HCT116 (cell line): Measurements from ENCODE around the gene PLK5. TPM values are rescaled to one million over a fixed set of nuclear protein-coding genes. Genes with fewer than 3 reads are reported as not detected.

ENCODE experiments used
- ATAC-seq: fragments of 200-7000 bp; cut with Tn5 transposase; 2 replicates; pipeline ENCODE4 v1.9.1; 2020; ENCODE audit warnings: mild to moderate bottlenecking, moderate library complexity
- BruUV-seq: library from RNA; stranded (reverse); fragments of 400-500 nt; replicated peaks from 2 replicates; lab custom pipeline; 2021; lab: Mats Ljungman, UMichigan
- CTCF ChIA-PET: fragments of 300-600 bp; sonication (Branson Sonifier 250); formaldehyde crosslinking; loops from one replicate; lab custom pipeline; 2021; ENCODE audit warnings: antibody characterized with exemption; lab: Charles Lee
- POLR2A ChIA-PET: fragments of 300-600, 350-600 bp; sonication (Branson Sonifier 250); formaldehyde crosslinking; loops from one replicate; lab custom pipeline; 2021; ENCODE audit warnings: antibody characterized with exemption; lab: Charles Lee
- RAD21 ChIA-PET, 2 experiments: fragments of 300-600 bp; sonication (Branson Sonifier 250); formaldehyde crosslinking; loops; one replicate each; lab custom pipeline; 2023; ENCODE audit warnings: low total read pairs in 2 of 2; ENCODE audit not compliant: uncharacterized antibody in 2 of 2, unreplicated experiment in 2 of 2, low non-redundant PET in 1 of 2; lab: Charles Lee
- DNase-seq: peaks from one replicate; pipeline ENCODE4 v3.0.0-alpha.2; 2010; ENCODE audit warnings: low read depth, low spot score
- H2AFZ ChIP-seq: fragments of 200-600 bp; shearing (Covaris generic), sonication (generic); 2 replicates; pipeline ENCODE4 v1.6.1; 2017; ENCODE audit warnings: low read depth, mixed run types, mixed read lengths, antibody characterized with exemption, low read length; ENCODE audit not compliant: poor library complexity, severe bottlenecking
- H3K27ac ChIP-seq: 2 replicates; pipeline ENCODE4 v1.5.1; 2012; ENCODE audit warnings: low read depth, low read length
- H3K27me3 ChIP-seq: fragments of 200-600 bp; sonication (generic); 2 replicates; pipeline ENCODE4 v1.6.1; 2016; ENCODE audit warnings: mixed run types, low read length, mixed read lengths; ENCODE audit not compliant: insufficient read depth
- H3K36me3 ChIP-seq, 2 experiments: fragments of 200-500 bp in 1 of 2; fragments of 200-600 bp in 1 of 2; sonication (Bioruptor generic) in 1 of 2; sonication (generic) in 1 of 2; 2 replicates each; pipeline versions ENCODE4 v1.5.1 to v1.6.1; 2014 to 2016; ENCODE audit warnings: low read length in 2 of 2, inconsistent platforms in 1 of 2, mixed read lengths in 1 of 2, mixed run types in 1 of 2; ENCODE audit not compliant: insufficient read depth in 2 of 2, control insufficient read depth in 1 of 2
- H3K4me1 ChIP-seq, 2 experiments: fragments of 200-600 bp in 1 of 2; sonication (generic) in 1 of 2; 2 replicates each; pipeline versions ENCODE4 v1.5.1 to v1.6.1; 2012 to 2017; ENCODE audit warnings: low read length in 2 of 2, inconsistent platforms in 1 of 2, mild to moderate bottlenecking in 1 of 2, mixed read lengths in 1 of 2, mixed run types in 1 of 2, moderate library complexity in 1 of 2; ENCODE audit not compliant: insufficient read depth in 2 of 2, control insufficient read depth in 1 of 2
- H3K4me2 ChIP-seq: fragments of 200-600 bp; sonication (generic); 2 replicates; pipeline ENCODE4 v1.6.1; 2017; ENCODE audit warnings: mixed run types, low read length, mixed read lengths
- H3K4me3 ChIP-seq, 2 experiments: fragments of 200-600 bp in 1 of 2; sonication (generic) in 1 of 2; replicated peaks in 1 of 2; 2 replicates each; pipeline ENCODE4 v1.5.1; 2011 to 2016; ENCODE audit warnings: low read length in 2 of 2, control low read depth in 1 of 2, low read depth in 1 of 2, mild to moderate bottlenecking in 1 of 2, mixed read lengths in 1 of 2, mixed run types in 1 of 2
- H3K79me2 ChIP-seq: fragments of 200-600 bp; sonication (generic); 2 replicates; pipeline ENCODE4 v1.6.1; 2017; ENCODE audit warnings: mild to moderate bottlenecking, mixed run types, low read length, moderate library complexity, mixed read lengths; ENCODE audit not compliant: insufficient read depth
- H3K9ac ChIP-seq: fragments of 200-600 bp; sonication (generic); 2 replicates; pipeline ENCODE4 v1.6.1; 2016; ENCODE audit warnings: low read length, mixed read lengths
- H3K9me2 ChIP-seq: fragments of 200-600 bp; sonication (generic), shearing (Covaris generic); 2 replicates; pipeline ENCODE4 v1.6.1; 2017; ENCODE audit warnings: mixed run types, mild to moderate bottlenecking, moderate library complexity; ENCODE audit not compliant: insufficient read depth
- H3K9me3 ChIP-seq, 2 experiments: fragments of 200-500 bp in 1 of 2; fragments of 200-600 bp in 1 of 2; sonication (Bioruptor generic) in 1 of 2; sonication (generic) in 1 of 2; 2 replicates each; pipeline ENCODE4 v1.6.1; 2014 to 2017; ENCODE audit warnings: low read length in 2 of 2, mixed read lengths in 2 of 2, inconsistent platforms in 1 of 2, low read depth in 1 of 2, mild to moderate bottlenecking in 1 of 2, mixed run types in 1 of 2, moderate library complexity in 1 of 2; ENCODE audit not compliant: control insufficient read depth in 1 of 2, insufficient read depth in 1 of 2
- H4K20me1 ChIP-seq: fragments of 200-600 bp; sonication (generic), shearing (Covaris generic); 2 replicates; pipeline ENCODE4 v1.6.1; 2017; ENCODE audit warnings: mixed run types, mild to moderate bottlenecking, moderate library complexity; ENCODE audit not compliant: insufficient read depth
- CBX3 ChIP-seq: IDR thresholded peaks from 2 replicates; pipeline ENCODE4 v1.6.1; 2012; ENCODE audit warnings: low read depth
- EZH2phosphoT487 ChIP-seq: fragments of 200-600 bp; IDR thresholded peaks from 2 replicates; pipeline ENCODE4 v1.6.1; 2018; ENCODE audit warnings: antibody characterized with exemption, borderline replicate concordance
- FOSL1 ChIP-seq: IDR thresholded peaks from 2 replicates; pipeline ENCODE4 v1.6.1; 2012; ENCODE audit warnings: low read depth
- POLR2AphosphoS5 ChIP-seq: IDR thresholded peaks from 2 replicates; pipeline ENCODE4 v1.6.1; 2011; ENCODE audit warnings: mild to moderate bottlenecking, low read depth, low read length, moderate library complexity
- SP1 ChIP-seq: IDR thresholded peaks from 2 replicates; pipeline ENCODE4 v1.6.1; 2012; ENCODE audit warnings: low read depth
- TCF7L2 ChIP-seq: IDR thresholded peaks from 2 replicates; pipeline ENCODE4 v1.7.0; 2011; ENCODE audit warnings: borderline replicate concordance, inconsistent platforms; ENCODE audit not compliant: insufficient read depth, insufficient read length; ENCODE audit errors: extremely low read depth
- ZFX ChIP-seq: fragments of 450-650 bp; IDR thresholded peaks from 2 replicates; pipeline ENCODE4 v1.6.1; 2017
- ZNF274 ChIP-seq: fragments of 200-500 bp; sonication (Bioruptor generic); IDR thresholded peaks from 2 replicates; pipeline ENCODE4 v1.6.1; 2014; ENCODE audit warnings: mild to moderate bottlenecking, low read depth, low read length, inconsistent platforms
- intact Hi-C: fragments of 100-400 bp; cut with micrococcal nuclease; formaldehyde crosslinking; loops from 2 replicates; pipeline ENCODE4 v1.10.0; 2022
- total RNA-seq: library from RNA; stranded (reverse); gene quantifications from one replicate; pipeline ENCODE4 v1.2.1, GENCODE V29; 2021; ENCODE audit not compliant: unreplicated experiment

Gene PLK5
- total RNA-seq, 1 experiment from 2014 or later, result not detected

DNA sequence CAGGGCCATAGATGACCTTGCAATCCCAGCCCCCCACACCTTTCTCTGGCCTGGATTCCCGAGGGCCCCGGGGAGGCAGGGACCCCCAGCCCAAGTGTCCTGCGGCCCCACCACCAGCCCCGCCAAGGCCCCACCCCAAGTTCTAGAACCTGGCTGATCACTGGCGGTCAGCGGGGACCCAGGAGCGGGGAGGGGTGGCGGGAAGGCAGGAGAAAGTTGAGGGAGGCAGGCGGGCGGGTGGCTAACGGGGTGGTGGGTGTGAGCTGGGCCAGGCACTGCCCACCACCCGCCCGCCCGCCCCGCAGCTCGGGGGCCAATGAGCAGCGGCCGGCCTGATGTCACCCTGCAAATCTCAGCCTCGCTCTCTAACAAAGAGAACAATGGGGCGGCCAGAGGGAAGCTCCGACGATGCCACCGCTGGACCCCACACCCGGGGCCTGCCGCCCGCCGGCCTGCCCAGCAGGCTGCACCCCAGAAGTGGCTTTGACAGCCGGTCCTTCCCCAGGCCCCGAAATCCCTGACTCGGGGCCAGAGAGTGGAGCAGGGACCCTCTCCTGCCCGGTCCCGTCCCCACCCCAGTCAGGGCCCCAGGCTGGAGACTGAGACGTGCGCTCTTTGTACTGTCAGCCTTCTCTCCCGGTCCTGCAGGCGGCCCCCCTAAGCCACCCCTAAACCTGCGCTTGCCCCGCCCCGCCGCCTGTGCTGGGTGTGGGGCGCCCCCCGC lies 42.7 kb downstream of the PLK5 start:
- ChIA-PET POLR2A (no interaction called here), CTCF (interaction anchor here (2.3 kb wide), 1 partner anchor 20 kb away, joined by 14 read pairs; no protein-coding TSS in a partner anchor), RAD21 (no interaction called here)
- Histone ChIP-seq H3K9me3 (no peaks in the 10 kb centered on the region), H4K20me1 (no peaks in the 10 kb centered on the region), H3K27me3 (no peaks in the 10 kb centered on the region), H3K9ac (peak overlapping the region; percentile 83), H3K36me3 (0 out of 4 replicates have a peak, but pooled peaks cover 0 to 3% of the 10 kb centered on the region in 2 experiments), H3K27ac (peak overlapping the region; percentile 88), H3K4me2 (peak overlapping the region; percentile 86), H3K4me1 (peaks cover 13 to 14% of the 10 kb centered on the region in 2 experiments; a peak in 3 of 4 replicates), H3K4me3 (peak overlapping the region; percentile 65 to 72), H2AFZ (no peak overlapping the region), H3K9me2 (no peaks in the 10 kb centered on the region), H3K79me2 (peaks cover 54% of the 10 kb centered on the region)
- DNase-seq (no peak), ATAC-seq (peak; percentile 78)
- peak; percentile 30; the same call in 1 of the 2 replicates for TF ChIP-seq POLR2AphosphoS5
- TF ChIP-seq FOSL1, result no peak
- no peak for TF ChIP-seq ZNF274
- peak; percentile 7 for TF ChIP-seq TCF7L2
- no peak for TF ChIP-seq SP1
- TF ChIP-seq CBX3, result no peak
- TF ChIP-seq ZFX, result peak; percentile 39; the same call in 1 of the 2 replicates
- no peak for TF ChIP-seq EZH2phosphoT487
- no TSS peak for BruUV-seq
- intact Hi-C loops, result no loop called here

DNA sequence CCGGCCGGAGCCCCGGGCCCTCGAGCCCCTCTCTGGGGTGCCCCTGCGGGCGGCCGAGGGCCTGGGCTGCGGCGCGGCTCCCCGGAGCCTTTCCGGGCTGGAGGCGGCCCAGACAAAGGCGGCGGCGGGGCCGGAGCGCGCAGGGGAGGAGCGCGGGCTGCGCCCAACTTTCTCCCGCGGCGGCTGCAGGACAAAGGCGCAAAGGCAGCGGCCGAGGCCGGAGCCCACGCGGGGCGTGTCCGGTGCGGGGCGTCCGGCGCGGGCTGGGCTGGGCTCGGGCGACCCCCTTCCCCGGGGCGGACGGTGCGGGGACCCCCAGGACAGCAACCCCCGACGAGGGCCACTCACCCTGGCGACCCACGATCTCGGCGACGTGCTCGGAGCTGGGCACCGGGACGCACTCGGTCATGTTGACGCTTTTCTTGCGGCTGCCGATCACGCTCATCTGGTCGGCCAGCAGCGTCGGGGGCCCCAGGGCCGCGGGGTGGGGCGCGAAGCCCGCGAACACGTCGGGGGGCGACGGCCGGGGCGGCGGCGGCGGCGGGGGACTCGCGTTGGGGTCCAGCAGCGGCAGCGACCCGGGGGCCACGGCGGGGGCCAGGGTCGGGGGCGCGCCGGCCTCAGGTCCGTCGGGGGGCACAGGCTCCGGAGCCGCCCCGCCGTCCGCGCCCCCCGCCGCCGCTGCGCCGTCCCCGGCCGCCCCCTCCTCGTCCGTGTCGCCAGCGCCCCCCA lies 43.4 kb downstream of the PLK5 start:
- peaks cover 13 to 14% of the 10 kb centered on the region in 2 experiments; a peak in 3 of 4 replicates for H3K4me1 ChIP-seq
- H4K20me1 ChIP-seq, result no peaks in the 10 kb centered on the region
- DNase-seq (no peak), ATAC-seq (peak; percentile 20; the same call in 1 of the 2 replicates)
- TF ChIP-seq ZFX (peak; percentile 39; the same call in 1 of the 2 replicates), EZH2phosphoT487 (no peak), TCF7L2 (peak; percentile 5)
- intact Hi-C loops, result no loop called here
- H3K79me2 ChIP-seq, result peaks cover 50% of the 10 kb centered on the region
- no TSS peak for BruUV-seq
- H3K36me3 ChIP-seq, result 0 out of 4 replicates have a peak, but pooled peaks cover 0 to 3% of the 10 kb centered on the region in 2 experiments
- H3K9me3 ChIP-seq, result no peaks in the 10 kb centered on the region
- H3K4me2 ChIP-seq, result peak overlapping the region; percentile 86
- H3K27me3 ChIP-seq, result no peaks in the 10 kb centered on the region
- RAD21 ChIA-PET, result no interaction called here
- peak overlapping the region; percentile 65 to 72 for H3K4me3 ChIP-seq
- H2AFZ ChIP-seq, result no peak overlapping the region
- no peaks in the 10 kb centered on the region for H3K9me2 ChIP-seq
- POLR2A ChIA-PET, result no interaction called here
- H3K9ac ChIP-seq, result peak overlapping the region; percentile 83
- CTCF ChIA-PET, result interaction anchor here (2.3 kb wide), 1 partner anchor 21 kb away, joined by 14 read pairs; no protein-coding TSS in a partner anchor
- H3K27ac ChIP-seq, result peak overlapping the region; percentile 88
